Uterus (tissue), 2 donors: ENCODE measurements around the gene LRRN2.

Experiments
- POLR2A ChIP-seq, 2 donors: fragments of 450-650 bp; IDR thresholded peaks; one replicate each; pipeline ENCODE4 v1.6.1; 2016; ENCODE audit warnings: antibody characterized with exemption in 2 of 2, mild to moderate bottlenecking in 1 of 2, moderate library complexity in 1 of 2
- TF ChIP-seq, protein P1 (sequence below), 4 experiments: fragments of 200-600 bp in 2 of 4; fragments of 450-650 bp in 2 of 4; sonication (generic) in 2 of 4; IDR thresholded peaks; one replicate each; pipeline ENCODE4 v1.5.1; 2016 to 2019; ENCODE audit warnings: antibody characterized with exemption in 4 of 4, mild to moderate bottlenecking in 2 of 4, moderate library complexity in 1 of 4

DNA sequence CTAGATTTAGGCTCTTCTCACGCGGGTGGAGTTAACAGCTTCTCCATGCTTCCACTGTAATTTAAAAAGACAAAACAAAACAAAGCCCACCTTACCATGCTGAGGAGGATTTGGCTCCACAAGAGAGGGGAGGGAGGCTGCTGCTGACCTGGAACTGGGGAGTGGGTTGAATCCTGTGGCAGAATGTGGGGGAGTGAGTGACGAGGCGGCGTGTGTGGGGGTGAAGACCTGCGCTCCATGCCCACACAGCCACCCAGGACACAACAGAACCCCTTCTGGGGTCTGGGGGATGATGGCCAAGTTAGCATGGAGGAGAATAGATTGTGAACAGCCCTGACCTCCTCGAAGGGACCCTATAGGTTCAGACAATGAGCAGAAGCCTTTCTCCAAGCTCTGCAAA, 44.0 kb upstream of the LRRN2 start:
- TF ChIP-seq, protein P1, sequence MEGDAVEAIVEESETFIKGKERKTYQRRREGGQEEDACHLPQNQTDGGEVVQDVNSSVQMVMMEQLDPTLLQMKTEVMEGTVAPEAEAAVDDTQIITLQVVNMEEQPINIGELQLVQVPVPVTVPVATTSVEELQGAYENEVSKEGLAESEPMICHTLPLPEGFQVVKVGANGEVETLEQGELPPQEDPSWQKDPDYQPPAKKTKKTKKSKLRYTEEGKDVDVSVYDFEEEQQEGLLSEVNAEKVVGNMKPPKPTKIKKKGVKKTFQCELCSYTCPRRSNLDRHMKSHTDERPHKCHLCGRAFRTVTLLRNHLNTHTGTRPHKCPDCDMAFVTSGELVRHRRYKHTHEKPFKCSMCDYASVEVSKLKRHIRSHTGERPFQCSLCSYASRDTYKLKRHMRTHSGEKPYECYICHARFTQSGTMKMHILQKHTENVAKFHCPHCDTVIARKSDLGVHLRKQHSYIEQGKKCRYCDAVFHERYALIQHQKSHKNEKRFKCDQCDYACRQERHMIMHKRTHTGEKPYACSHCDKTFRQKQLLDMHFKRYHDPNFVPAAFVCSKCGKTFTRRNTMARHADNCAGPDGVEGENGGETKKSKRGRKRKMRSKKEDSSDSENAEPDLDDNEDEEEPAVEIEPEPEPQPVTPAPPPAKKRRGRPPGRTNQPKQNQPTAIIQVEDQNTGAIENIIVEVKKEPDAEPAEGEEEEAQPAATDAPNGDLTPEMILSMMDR (IDR thresholded peaks at IDR 0.05): no peak
- TF ChIP-seq POLR2A (IDR thresholded peaks at IDR 0.05): no peak
